Astrocyte (in vitro differentiated cells and primary cell): ENCODE data around the gene LFNG.

Experiments used
- CTCF ChIP-seq: IDR thresholded peaks from 2 replicates; pipeline ENCODE4 v1.5.1; 2011; ENCODE audit warnings: low read depth, mild to moderate bottlenecking, inconsistent platforms, low read length, moderate library complexity; ENCODE audit not compliant: insufficient read depth
- EZH2 ChIP-seq: IDR thresholded peaks from 2 replicates; pipeline ENCODE4 v1.6.1; 2012; ENCODE audit warnings: mild to moderate bottlenecking, low read length, inconsistent platforms; ENCODE audit not compliant: insufficient read depth

- no peak for TF ChIP-seq EZH2
- TF ChIP-seq CTCF: no peak
Measured at GRCh38 chr7:2515424-2516193, 4.0 kb upstream of the LFNG start.
